RKO (cell line): ENCODE measurements around the gene CPB2.

ENCODE experiments used
- DNase-seq: peaks from one replicate; pipeline ENCODE4 v3.0.0-alpha.2; 2016; ENCODE audit warnings: low spot score

Gene CPB2, protein sequence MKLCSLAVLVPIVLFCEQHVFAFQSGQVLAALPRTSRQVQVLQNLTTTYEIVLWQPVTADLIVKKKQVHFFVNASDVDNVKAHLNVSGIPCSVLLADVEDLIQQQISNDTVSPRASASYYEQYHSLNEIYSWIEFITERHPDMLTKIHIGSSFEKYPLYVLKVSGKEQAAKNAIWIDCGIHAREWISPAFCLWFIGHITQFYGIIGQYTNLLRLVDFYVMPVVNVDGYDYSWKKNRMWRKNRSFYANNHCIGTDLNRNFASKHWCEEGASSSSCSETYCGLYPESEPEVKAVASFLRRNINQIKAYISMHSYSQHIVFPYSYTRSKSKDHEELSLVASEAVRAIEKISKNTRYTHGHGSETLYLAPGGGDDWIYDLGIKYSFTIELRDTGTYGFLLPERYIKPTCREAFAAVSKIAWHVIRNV

DNA sequence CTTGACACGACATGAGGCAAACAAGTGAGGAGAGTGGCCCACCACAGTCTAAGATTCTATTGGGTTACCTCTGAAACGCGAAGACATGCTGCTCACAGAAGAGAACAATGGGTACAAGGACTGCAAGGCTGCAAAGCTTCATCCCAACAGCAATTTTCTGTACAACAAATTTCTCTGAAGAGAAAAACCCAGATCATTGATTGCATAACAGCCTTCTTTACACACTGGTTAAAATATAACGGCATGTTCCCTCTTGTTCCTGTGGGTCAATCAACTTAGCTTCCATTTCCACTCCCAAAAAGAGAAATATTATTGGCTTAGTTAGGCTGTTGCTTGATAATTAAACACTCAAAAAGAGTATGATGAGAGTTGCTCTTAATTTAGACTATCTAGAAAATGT, at the start of gene CPB2:
Gene CPB2 (minus strand): TSS at position 166 of the 400 bp plus-strand sequence. CDS start 24 bp downstream, at position 142.
- DNase-seq, result no peak

- no peak for DNase-seq
These were observed 49.4 kb upstream of the CPB2 start for GRCh38 chr13:46154136-46154801.

GRCh38 chr13:46152627-46153328, 47.9 kb upstream of the CPB2 start:
- no peak for DNase-seq

GRCh38 chr13:46150134-46150693, 45.4 kb upstream of the CPB2 start:
- no peak for DNase-seq

DNA sequence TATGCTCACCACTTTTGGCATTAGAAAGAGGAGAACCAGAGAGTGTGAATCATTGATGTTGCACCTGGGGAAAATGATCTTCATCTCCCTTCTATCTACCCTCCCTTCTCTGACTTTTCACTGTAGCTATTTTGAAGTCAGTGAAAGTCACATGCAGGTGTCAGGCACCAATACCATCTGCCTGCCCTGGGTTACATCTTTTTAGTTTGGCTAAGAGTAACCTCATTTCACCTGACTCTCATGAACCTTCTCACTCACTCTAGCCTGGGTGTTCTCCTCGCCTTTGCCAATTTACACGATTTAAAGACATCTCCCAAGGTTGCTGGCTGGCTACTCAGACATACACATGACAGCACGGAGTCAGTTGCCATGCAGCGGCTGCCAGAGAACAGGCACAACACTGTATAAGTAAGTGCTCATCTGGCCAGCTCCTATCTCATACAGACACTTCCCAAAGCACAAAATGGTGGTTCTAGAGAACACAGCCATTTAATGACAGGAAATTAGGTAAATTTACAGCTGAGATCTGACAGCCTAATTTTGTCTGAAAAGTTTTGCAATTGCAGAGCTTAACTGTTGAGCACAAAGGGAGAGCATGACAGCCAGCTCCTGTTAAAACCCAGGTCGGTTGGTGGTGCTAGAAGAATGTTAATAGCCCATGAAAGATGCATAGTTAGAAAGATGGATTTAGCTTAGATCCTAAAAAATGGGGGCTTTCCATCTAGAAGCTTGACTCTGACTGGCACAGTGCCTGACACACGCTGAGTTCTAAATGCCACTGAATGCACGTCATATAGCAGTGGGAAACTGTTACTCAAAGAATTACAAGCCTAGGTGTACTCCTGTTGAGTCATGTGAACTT, 44.7 kb upstream of the CPB2 start:
- peak; percentile 49 for DNase-seq

DNA sequence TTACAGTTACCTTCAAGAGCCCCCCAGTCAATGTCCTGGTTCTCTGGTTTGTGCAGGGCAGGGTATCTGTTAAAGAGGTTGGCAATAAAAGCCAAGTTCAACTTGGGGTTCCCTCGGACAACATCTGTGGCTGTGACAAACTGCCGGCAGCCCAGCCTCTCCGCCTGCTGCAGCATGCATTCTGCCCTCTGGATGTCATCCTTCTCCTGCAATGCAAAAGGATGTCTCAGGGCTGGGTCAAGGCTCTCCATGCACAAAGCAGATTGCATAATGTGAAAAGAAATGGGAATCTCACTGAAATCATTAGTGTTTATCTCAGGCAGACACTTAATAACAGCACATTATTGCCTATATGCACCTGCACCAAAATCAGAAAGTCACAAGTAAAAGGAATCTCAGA, 42.1 kb upstream of the CPB2 start:
- no peak for DNase-seq

DNA sequence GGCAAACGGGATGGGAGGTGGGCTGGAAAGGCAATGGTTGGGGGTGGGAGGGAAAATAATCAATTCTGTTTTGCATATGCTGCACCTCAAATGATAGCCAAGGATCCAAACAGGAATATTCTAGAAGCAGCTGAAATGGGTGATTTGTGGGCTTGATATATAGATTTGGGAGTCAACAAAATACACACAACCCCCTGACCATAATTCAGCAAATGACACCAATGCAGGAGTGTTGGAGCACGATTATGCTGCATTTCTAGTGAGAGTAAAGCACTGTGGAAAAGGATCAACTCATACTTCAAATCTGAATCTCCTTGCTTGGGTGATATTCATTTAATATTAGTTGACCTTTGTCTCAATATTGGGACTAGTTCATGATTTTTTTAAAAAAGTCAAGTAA, 41.1 kb upstream of the CPB2 start:
- no peak for DNase-seq

DNA sequence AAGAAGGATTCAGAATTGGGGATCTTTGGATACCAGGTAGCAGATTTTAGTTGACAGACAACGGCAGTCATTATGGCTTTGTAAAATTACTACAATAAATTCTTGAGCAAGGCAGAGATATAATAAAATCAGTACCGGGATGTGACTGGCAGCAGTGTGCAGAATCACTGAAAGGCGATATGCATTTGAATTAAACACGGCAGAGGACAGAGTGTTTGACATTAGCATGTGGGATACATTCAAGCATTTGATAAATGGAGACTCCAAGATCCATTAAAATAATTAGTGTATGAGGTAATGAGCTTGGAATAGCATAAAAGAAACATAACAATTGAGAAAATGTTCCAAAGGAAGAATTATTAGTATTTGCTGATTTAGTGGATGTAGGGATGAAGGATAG, 40.3 kb upstream of the CPB2 start:
- no peak for DNase-seq

DNA sequence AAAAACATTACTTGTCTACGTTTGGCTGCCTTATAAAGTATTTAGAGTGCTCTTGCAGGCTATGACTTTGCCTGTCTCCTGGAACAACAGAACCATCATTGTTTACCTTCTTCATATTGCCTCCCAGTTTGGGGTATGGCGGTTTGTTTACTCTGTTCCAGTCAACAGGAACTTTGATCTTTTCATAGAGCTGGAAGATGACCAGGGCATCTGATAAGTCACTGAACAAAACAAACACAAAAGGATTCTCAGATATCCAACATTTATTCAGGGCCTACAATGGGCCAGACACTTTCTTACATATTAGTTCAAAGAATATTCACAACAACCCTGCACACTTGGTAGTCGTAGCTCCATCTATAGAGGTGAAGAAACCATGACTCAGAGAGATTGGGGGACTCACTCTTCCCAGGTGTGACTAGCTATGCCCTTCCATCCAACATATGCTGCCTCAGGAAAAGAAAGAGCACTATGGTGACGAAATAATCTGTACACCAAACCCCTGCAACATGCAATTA, 38.4 kb upstream of the CPB2 start:
- no peak for DNase-seq

DNA sequence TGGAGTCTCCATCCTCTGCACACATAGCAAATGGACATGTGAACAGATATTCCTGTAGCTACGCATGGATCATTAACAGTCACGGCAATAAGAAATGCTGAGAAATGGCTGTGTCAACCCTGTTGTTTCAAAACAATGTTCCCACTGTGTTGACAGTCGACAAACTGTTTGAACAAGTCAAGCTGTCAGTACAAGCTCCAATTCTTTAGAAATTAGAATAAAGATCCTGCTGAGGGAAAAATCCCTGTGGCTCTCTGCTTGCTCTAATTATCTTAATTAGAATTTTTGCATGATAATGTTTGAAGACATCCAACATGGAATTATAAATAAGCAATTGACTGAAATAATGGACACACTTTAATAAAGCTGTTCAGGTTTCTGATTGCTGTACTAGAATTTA, 37.9 kb upstream of the CPB2 start:
- DNase-seq, result no peak

DNA sequence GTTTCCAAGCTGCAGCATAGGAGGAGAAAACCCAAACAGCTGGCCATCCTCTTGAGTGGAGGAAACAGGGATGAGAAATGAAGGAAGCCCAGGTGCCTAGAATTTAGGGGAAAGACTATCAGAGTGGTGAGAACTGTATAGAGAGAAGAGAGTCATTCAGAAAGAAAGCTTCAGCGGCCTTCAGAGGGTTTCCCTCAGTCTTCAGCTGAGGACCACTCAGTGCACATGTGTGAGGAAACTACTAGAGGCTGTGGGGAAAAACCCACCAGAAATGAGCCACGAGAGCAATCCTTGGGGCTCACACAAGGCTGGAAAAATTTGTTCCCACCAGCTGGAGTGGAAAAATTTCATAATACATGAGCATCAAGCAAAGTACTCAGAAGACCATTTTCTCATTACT, 35.2 kb upstream of the CPB2 start:
- DNase-seq, result no peak

GRCh38 chr13:46137627-46138317, 32.9 kb upstream of the CPB2 start:
- DNase-seq, result no peak

- DNase-seq, result no peak
These were observed 31.9 kb upstream of the CPB2 start for GRCh38 chr13:46136688-46137087.

DNA sequence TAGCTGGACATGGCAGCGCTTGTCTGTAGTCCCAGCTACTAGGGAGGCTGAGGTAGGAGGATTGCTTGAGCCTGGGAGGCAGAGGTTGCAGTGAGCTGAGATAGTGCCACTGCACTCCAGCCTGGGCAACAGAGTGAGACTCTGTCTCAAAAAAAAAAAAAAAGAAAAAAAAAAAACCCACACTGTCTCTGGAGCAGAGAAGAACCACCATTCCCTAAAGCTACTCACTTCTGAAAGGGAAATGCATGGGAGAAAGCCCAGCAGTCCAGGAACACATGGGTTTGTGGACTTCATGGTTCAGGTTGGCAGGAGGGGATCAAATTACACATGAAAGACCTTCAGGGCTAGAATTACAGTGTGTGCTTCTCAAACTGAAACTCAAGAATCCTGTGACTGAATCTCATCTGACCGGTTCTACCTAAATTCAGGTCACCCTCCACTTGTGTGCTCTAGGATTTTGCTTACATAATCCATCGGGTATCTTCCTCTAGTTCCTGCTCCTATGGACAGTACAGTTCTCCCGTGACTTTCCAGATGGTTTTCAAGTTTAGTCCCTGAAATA, 30.2 kb upstream of the CPB2 start:
- DNase-seq, result no peak

DNA sequence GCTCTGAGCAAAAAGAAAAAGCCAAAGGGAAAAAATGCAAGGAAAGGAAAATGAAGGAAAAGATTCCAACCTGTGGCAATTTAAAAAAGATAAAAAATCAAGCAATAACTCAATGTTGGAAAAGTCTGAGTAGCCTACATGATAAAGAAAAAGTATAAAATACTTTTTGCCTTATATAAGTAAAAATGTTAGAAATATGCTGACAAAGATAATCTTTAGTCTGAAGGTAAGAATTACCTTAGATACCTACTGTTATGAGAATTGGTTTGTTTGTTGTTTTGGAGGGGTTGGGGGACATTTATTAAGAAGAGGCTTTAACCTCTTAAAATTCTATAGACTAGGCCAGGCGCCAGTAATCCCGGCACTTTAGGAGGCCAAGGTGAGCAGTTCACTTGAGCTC, 29.7 kb upstream of the CPB2 start:
- DNase-seq, result no peak

DNA sequence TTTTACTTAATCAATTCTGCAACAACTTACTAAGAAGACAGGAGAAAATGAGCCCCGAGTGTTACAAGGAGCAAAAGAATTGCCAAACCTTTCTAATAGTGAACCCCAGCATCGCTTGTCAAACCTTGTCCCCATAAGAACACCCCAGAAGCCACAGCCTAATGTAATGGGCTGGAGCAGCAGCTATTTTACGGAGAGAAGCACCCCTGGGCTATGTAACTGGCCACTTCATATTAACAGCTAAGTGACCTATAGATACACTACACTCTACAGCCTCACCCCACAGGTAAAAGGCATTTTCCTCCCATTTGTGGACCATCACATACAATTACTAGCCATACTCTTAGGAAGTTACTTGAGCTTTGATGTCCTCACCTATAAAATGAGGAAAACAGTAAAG, 27.3 kb upstream of the CPB2 start:
- no peak for DNase-seq

DNA sequence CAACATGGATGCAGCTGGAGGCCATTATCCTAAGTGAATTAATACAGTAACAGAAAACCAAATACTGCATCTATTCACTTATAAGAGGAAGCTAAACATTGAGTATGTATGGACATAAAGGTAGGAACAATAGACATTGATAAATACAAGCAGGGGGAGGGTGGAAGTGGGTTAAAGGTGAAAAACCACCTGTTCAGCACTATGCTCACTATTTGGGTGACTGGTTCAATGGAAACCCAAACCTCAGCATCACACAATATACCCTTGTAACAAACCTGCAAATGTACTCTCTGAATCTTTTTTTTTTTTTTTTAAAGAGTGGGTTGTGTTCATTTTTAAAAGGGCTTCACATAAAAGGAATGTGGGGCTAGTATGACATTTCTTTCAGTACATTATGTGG, 26.9 kb upstream of the CPB2 start:
- DNase-seq, result no peak

DNA sequence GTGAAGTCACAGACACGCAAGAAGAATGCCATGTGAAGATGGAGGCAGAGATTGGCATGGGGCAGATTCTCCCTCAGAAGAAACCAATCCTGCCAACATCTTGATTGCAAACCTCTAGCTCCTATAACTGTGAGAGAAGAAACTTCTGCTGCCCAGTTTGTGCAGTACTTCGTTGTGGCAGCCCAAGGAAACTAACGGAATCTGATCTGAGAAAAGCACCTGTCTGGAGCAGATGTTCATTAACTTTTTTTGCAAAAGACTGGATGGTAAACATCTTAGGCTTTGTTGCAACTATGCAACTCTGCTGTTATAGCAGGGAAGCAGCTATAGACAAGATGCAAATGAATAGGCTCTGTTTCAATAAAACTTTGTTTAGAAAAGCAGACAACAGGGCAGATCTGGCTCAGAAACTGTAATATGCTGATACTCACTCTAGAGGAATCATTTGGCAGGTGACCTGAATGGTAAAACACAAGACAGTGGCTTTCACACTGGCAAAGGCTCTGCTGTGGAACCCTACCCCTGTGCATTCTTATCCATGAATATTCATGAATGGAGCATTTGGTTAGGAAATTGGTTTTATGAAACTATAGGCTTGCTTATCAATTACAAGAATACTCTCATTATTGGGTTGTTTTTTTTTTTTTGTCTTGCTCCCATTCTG, 25.3 kb upstream of the CPB2 start:
- DNase-seq, result no peak

GRCh38 chr13:46129124-46129523, 24.3 kb upstream of the CPB2 start:
- no peak for DNase-seq
